DOHH2 (cell line): ENCODE data around the gene POLDIP3.

Experiments used
- EZH2phosphoT487 ChIP-seq: fragments of 200-600 bp; sonication (generic); IDR thresholded peaks from 2 replicates; pipeline ENCODE4 v1.6.1; 2017; ENCODE audit warnings: borderline replicate concordance, mild to moderate bottlenecking, antibody characterized with exemption, low read length, moderate library complexity, mixed read lengths
- TF ChIP-seq, protein P1 (sequence below): fragments of 200-600 bp; sonication (generic); IDR thresholded peaks from one replicate; pipeline ENCODE4 v1.5.1; 2014; ENCODE audit warnings: antibody characterized with exemption, mild to moderate bottlenecking, low read depth, low read length; ENCODE audit not compliant: poor library complexity, severe bottlenecking

DNA sequence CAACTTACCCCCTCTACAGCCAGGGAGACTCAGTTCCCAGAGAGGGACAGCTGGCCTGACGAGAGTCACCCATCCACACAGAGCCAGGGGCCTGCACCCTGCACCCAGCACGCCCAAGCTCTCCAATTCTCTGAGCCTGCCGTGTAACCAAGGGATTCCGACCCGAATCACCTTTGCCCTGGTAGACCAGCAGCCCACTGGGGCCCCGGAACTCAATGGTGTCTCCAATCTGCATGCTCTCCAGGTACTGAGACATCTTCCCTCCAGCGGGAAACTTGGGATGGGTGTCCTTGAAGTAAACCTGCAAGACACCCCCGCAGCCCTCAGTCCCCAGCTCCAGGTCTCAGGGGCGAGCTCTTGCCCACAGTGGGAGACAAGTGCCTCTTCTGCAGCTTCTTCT lies 13.3 kb upstream of the POLDIP3 start:
- TF ChIP-seq, protein P1, sequence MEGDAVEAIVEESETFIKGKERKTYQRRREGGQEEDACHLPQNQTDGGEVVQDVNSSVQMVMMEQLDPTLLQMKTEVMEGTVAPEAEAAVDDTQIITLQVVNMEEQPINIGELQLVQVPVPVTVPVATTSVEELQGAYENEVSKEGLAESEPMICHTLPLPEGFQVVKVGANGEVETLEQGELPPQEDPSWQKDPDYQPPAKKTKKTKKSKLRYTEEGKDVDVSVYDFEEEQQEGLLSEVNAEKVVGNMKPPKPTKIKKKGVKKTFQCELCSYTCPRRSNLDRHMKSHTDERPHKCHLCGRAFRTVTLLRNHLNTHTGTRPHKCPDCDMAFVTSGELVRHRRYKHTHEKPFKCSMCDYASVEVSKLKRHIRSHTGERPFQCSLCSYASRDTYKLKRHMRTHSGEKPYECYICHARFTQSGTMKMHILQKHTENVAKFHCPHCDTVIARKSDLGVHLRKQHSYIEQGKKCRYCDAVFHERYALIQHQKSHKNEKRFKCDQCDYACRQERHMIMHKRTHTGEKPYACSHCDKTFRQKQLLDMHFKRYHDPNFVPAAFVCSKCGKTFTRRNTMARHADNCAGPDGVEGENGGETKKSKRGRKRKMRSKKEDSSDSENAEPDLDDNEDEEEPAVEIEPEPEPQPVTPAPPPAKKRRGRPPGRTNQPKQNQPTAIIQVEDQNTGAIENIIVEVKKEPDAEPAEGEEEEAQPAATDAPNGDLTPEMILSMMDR: no peak
- TF ChIP-seq EZH2phosphoT487: no peak
